ENCODE results near the gene CNTN5.

Gene CNTN5

GRCh38 chr11:99063331-99063730 lies 42.6 kb downstream of the CNTN5 start:
- no peak for TF ChIP-seq CTCF (IDR thresholded peaks at IDR 0.05)
- Histone ChIP-seq H3K4me1 (peaks cover 0 to 7% (median 0%) of the 10 kb centered on the region in 4 donors), H3K27me3 (no peaks in the 10 kb centered on the region), H3K9me3 (no peaks in the 10 kb centered on the region), H3K27ac (no peak overlapping the region), H3K36me3 (no peaks in the 10 kb centered on the region), H3K4me3 (no peak overlapping the region)
- intact Hi-C loops (cut with DNase I; ENCODE audit: low total_unique reads): no loop called here
- no peak for DNase-seq

- Histone ChIP-seq H3K27ac (no peak overlapping the region), H3K4me1 (peaks cover 0 to 10% (median 0%) of the 10 kb centered on the region in 4 donors), H3K4me3 (no peak overlapping the region), H3K27me3 (no peaks in the 10 kb centered on the region), H3K36me3 (no peaks in the 10 kb centered on the region), H3K9me3 (no peaks in the 10 kb centered on the region)
- DNase-seq: no peak
- intact Hi-C loops (cut with DNase I; ENCODE audit: low total_unique reads): no loop called here
- TF ChIP-seq CTCF (IDR thresholded peaks at IDR 0.05): no peak
Measured at GRCh38 chr11:99065121-99065520, 44.4 kb downstream of the CNTN5 start.

- no peaks in the 10 kb centered on the region for H3K27me3 ChIP-seq
- peaks cover 0 to 16% (median 0%) of the 10 kb centered on the region in 4 donors for H3K4me1 ChIP-seq
- intact Hi-C loops (cut with DNase I; ENCODE audit: low total_unique reads): no loop called here
- H3K27ac ChIP-seq: no peak overlapping the region
- DNase-seq: no peak
- no peak overlapping the region for H3K4me3 ChIP-seq
- no peaks in the 10 kb centered on the region for H3K9me3 ChIP-seq
- no peaks in the 10 kb centered on the region for H3K36me3 ChIP-seq
- no peak for TF ChIP-seq CTCF (IDR thresholded peaks at IDR 0.05)
Measured at GRCh38 chr11:99066618-99067317, 46.0 kb downstream of the CNTN5 start.

- no peaks in the 10 kb centered on the region for H3K36me3 ChIP-seq
- intact Hi-C loops (cut with DNase I; ENCODE audit: low total_unique reads): no loop called here
- no peak overlapping the region for H3K4me3 ChIP-seq
- no peaks in the 10 kb centered on the region for H3K9me3 ChIP-seq
- H3K27me3 ChIP-seq: no peaks in the 10 kb centered on the region
- no peak for DNase-seq
- TF ChIP-seq CTCF (IDR thresholded peaks at IDR 0.05): no peak
- H3K27ac ChIP-seq: no peak overlapping the region
- peaks cover 0 to 16% (median 0%) of the 10 kb centered on the region in 4 donors for H3K4me1 ChIP-seq
Measured at GRCh38 chr11:99068832-99069231, 48.1 kb downstream of the CNTN5 start.

GRCh38 chr11:99069856-99070444 lies 49.2 kb downstream of the CNTN5 start:
- no peak for DNase-seq
- intact Hi-C loops (cut with DNase I; ENCODE audit: low total_unique reads): no loop called here
- no peaks in the 10 kb centered on the region for H3K9me3 ChIP-seq
- no peaks in the 10 kb centered on the region for H3K27me3 ChIP-seq
- no peak for TF ChIP-seq CTCF (IDR thresholded peaks at IDR 0.05)
- no peaks in the 10 kb centered on the region for H3K36me3 ChIP-seq
- peak overlapping the region; percentile 52 to 53 for H3K4me3 ChIP-seq
- H3K27ac ChIP-seq: peak overlapping the region in 1 of 2 donors; percentile 36
- peaks cover 0 to 15% (median 0%) of the 10 kb centered on the region in 4 donors for H3K4me1 ChIP-seq
